GM21528 (cell line): ENCODE data around the gene WWOX.

ENCODE experiments used
- ATAC-seq: cut with Tn5 transposase; IDR thresholded peaks from one replicate; pipeline ENCODE4 v1.9.1; 2021; ENCODE audit warnings: mild to moderate bottlenecking, moderate library complexity; ENCODE audit not compliant: unreplicated experiment, low FRiP score

Gene WWOX

DNA sequence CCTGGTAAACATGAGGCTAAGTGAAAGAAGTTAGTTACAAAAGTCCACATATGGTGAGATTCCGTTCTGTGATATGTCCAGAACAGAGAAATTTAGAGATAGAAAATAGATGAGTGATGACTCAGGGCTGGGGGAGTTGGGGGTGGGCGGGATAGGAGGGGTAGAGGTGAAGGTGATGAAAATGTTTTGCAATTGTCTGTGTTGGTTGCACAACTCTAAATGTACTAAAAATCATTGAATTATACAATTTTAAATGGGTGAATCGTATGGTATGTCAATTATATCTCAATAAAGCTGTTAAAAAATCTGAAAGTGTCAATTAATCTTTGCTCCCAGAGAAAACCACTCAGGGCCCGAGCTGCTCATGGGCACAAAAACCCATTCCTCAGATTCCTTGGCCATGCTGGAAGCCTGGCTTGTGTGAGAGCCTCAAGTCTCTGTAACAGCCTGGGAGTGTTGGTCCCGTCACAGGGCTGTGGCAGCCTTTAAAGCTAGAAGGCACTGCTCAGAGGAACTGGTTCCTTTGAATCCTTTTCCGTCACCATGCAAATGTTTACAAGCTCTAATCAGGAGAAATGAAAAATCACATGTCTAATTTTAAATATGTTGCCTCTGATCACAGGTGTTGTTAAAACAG is 225.3 kb downstream of the WWOX start:
- ATAC-seq: no peak

DNA sequence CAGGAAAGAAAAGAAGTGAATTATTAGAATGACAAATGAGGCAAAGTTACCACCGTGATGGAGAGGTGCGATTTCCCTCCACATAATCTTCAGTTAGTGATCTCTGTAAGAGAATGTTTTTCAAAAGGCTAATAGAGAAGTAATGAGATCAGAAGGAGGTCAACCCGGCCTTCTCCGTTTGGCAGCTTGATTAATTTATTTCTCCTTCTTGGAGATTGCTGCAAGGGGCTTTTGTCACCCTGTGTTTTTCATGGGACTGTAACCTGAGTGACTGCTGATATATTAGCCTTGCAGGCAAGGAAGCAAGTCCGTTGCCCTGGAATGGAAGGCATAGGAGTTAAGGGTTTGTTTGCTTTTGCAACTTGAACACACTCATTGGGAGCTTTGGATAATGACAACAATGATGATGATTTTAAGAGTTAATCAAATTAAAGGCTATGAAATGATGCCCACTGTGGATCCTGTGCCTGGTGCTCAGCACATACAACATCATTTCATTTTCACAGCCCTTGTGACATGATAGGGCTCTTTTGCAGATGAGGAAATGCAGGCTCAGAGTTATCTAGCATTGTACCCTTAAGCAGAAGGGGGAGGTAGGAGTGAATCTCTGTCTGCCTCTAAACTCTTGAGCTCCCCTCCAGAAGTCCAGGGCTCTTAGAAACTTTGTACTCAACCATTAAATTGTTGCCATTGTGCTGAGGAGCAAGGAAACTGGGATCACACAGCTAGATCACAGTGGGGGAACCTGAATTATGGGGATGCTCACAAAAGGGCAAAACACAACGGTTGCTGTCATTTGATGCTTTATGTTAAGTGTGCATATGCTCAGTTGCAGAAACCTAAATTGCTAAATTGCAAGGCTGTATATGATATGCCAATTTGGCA is 226.3 kb downstream of the WWOX start:
- ATAC-seq: no peak

GRCh38 chr16:78326731-78327130 is 227.3 kb downstream of the WWOX start:
- no peak for ATAC-seq

- no peak for ATAC-seq
Observed at GRCh38 chr16:78331731-78332130, 232.3 kb downstream of the WWOX start.

DNA sequence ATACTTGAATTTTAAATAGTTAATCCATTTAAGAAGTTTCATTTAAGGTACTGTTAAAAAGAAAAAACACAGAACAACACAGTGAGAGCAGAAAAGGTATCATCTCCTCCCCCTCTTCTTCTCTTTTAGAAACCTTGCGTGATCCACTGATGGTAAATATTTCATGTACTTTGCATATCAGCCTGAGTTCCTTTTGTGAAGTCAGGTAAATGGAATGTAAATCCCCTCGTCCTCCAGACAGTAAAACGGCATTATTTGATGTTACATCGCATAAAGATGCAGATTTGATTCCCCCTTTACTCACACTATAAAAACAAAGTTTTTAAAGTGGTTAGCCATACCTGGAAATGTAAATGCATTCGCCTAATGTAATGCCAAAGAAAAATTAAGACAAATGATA is 234.4 kb downstream of the WWOX start:
- no peak for ATAC-seq

GRCh38 chr16:78340590-78340989 is 241.1 kb downstream of the WWOX start:
- no peak for ATAC-seq

DNA sequence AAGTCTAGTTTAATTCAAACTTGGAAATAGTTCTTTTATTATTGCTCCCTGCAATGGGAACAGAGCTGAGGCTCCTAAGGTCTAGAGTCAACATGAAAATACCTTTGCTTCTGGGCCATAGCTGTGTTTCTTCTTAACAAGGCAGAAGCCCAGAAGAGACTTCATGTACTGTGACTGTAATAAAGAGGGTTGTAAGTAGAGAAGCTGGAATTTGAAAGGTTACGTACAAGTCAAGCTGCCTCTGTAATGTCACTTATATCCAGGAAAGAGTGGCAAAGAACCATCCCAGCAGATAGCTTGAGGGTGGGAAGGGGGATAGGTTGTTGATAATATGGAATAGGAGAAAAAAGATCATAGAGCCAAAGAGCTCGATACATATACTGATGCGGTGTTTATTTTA is 248.6 kb downstream of the WWOX start:
- ATAC-seq: no peak

DNA sequence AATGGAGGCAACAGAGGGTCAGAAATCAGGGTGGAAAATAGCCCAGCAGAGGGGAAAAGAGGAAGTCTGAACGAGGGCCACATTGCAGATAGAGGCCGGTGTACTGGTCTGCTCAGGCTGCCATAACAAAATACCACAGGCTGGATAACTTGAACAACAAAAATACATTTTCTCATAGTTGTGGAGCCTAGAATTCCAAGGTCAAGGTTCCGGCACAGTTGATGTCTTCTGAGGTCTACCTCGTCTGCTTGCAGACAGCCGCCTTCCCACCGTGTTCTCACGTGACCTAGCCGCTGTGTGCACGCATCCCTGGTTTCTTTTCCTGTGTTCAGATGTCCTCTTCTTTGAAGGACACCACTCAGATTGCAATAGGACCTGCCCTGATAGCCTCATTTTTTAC is 249.4 kb downstream of the WWOX start:
- ATAC-seq: no peak

DNA sequence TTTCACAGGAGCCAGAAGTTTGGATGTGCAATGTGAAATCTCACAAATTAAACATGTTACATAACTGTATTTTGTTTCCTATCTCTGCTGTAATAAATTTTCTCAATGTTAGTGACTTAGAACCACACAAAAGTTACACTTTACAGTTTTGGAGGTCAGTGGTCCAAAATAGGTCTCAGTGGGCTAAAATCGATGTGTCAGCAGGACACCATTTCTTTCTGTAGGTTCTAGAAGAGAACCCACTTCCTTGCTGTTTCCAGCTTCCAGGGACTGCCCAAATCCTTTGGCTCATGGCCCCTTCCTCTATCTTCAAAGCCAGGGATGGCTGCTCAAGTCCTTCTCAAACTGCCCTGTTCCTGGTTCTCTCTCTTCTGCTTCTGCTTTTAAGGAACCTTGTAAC is 252.7 kb downstream of the WWOX start:
- no peak for ATAC-seq

DNA sequence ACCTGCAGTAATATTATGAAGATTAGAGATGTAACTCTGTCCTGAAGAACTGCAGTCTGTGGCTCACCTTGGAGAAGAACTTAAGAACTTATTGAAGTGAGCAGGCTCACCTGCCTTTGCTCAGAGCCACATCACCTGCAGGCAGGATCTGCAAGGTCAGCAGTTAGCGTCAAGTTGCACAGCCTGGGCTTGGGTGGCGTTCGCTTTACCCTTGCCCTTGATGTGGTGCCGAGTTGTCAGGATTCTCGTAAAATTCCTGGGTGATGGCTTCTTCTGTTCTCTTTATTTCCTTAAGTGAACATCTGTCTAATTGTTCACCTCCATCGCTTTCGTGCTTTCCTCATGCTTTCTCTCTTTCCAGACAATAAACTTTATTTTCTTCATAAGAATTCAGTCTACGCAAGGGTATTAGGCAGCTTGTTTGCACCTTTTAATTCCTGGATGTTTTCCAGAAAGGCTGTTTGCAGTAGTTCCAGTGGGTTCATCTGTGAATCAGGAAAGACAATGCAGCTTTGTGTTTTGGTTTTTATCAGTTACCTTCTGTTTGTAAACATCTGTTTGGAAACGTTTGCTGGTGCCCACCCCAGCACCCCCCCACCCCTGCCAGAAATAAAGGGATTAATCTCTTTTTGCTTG is 254.3 kb downstream of the WWOX start:
- no peak for ATAC-seq

DNA sequence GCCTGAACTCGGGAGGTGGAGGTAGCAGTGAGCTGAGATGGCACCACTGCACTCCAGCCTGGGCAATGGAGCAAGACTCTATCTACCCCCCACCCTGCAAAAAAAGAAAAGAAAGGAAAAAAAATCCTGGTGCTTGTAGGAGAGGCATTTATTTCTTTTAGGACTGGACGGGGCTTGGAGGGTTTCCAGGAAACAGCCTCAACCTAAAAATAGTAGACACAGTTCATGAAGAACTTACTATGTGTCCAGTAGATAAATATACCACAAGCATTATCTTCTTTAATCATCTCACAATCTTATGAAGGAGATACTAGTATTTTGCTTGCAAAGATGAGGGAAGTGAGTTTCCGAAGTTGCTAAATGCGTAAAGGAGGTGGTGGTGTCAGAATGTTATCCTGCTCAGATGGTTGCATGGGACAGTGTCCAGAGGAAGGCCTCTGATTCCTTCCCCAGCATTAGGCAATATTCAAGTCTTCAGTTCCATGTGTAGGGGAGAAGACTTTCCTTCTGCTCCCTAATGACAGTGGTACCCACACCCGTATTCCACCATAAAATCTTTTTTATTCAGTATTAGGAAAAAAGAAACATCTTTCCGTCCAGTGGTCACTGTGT is 263.2 kb downstream of the WWOX start:
- no peak for ATAC-seq

DNA sequence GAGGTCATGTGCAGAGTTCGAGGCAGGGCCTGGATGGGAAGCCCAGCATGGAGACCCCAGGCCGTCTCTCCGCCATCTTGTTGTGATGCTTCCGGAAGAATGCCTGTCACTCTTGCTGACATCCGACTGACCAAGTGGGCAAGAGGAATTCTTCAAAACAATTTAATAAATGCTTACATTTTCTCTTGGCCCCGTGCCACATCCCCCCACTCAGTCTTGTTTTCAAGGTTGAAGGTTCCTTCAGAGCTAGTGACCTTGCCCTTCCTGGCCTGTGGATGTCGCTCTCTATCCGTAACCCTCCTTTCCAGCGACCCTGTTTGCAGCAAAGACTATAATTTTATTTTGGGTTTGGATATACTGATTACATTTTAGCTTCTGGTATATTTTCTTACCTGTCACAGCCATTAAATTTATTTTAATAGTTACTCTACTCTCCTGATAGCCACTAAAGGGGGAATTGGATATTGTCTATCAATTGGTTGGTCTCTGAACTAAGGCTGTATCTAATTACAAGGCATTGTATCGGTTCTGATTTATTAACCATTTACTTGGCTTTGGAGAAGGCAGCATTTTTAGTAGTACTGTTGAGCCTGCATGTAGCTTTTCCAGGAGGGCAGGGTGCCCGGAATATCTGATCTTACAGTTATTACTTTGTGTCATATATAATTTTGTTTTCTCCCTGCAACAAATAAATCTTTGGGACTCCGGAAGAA is 264.5 kb downstream of the WWOX start:
- no peak for ATAC-seq

DNA sequence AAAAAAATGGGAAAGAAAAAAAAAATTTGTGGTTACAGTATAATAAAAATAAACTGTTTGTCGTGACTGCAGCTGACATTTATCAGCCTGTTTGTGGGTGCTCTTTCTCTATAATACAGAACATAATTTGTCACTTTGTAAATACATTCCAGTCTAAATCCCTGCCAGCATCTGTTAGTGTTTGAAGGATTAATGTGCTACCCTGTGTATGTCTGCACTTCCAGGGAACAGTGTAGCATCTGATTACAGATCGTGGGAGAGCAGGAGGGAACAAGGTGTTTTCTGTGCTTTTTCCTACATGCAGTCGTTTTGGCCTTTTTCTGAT is 265.1 kb downstream of the WWOX start:
- ATAC-seq: no peak

DNA sequence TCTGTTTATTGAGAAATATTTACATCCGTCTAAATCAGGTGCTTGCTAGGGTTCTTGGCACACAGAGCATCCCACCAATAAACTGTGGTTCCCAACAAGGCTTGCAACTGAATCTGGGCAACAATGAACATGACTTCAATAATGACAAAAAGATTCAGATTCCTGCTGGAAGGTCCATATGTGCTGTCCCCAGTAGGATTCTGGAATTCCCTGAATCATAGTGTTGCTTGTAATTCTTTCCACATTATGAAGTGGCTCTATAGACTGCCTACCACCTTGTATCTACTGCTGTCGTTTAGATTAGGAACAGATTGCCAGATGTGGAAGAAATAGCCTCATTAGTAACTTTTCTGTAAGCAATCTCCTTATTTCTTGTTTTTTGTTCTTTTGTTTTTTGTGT is 265.9 kb downstream of the WWOX start:
- ATAC-seq: no peak

DNA sequence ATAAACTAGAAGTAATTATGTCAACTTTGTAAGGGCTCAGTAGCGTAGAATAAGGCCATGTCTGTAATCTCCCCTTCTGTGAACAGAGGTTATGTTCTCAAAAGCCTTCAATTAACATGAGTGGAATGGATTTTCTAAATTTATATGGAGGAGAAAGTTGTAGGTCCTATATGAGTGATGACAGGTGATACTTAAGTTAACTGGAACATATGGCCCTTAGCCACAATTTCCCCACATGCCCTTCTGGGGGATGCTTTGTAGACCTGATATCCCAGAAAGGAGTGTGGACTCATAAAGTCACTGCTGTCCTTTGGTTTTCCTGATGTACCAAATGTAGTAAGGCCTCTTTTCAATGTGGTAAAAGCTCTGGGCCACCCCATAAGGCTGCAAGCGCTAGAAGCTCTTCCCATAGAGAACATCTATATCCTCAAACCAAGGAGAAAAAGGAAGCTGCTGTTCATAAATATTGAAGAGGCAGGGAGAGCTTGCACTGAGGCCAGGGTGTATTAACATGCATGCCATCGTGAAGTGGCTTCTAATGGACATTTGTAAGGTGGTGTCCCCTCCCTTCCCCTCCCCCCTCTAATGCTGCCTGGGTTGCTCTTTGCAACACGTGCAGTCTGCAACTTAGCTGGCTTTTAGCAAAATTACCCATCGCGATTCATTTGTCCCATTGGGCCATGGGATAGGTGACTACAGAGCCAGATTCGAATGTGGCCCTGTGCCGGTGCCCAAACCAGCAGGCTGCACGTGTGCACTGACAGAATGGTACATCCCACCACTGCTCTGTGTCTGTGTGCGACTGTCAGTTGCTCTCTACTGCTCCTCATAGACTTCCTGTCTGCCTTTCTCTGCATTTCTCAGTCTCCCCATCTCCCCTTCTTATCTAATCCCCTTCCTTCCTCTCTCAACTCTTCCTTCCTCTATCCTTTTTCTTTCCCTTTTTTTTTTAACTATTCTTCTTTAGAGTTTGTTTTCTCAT is 269.0 kb downstream of the WWOX start:
- ATAC-seq: no peak

- no peak for ATAC-seq
Observed at GRCh38 chr16:78372277-78372676, 272.8 kb downstream of the WWOX start.

DNA sequence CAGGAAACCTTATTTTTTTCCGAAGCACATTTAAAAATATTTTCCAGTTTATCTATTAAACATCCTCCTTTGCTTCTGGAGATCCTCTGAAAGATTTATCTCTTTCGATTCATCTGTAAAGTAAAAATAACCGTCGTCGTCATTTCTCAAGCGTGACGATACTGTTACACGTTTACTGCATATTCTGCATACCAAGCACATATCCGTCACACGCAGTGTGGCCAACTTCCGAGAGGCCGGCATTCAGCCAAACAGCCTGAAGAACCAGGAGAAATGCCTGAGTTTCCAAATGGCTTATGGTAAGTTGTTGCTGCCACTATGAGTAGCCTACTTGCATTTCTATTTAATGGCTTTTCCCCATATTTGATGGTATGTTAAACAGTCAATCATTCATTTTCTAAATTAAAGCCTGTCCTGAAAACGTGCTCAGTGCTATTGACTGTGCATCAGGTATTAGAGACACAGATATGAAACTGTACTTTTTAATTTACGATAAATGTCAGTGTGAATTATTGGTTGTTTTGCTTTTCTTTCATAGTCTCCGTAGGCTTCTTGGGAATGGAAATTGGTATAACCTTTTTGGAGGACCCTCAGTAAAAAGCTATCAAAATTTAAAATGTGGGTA is 275.7 kb downstream of the WWOX start:
- no peak for ATAC-seq

- ATAC-seq: no peak
Observed at GRCh38 chr16:78376452-78376851, 277.0 kb downstream of the WWOX start.

GRCh38 chr16:78377312-78377711 is 277.9 kb downstream of the WWOX start:
- ATAC-seq: no peak
